Muscle of leg (tissue), 11 donors: ENCODE measurements around the gene GPR83. TPM values are rescaled to one million over a fixed set of nuclear protein-coding genes. Genes with fewer than 3 reads are reported as not detected.
A peak's percentile ranks its signal among the peaks of the same experiment; 100 is the strongest.
"Not testable (repeated sequence)": the region's sequence is repeated elsewhere in the genome, so short reads cannot be mapped to it uniquely, and the experiment has no call there.

Source experiments
- DNase-seq: peaks from one replicate; pipeline ENCODE4 v3.0.0; 2013
- H3K27ac ChIP-seq: one replicate; pipeline ENCODE4 v1.5.1; 2013; ENCODE audit warnings: mild to moderate bottlenecking, low read length, control low read depth
- H3K27me3 ChIP-seq: one replicate; pipeline ENCODE4 v1.6.1; 2013; ENCODE audit warnings: low read length; ENCODE audit not compliant: control insufficient read depth, insufficient read depth
- H3K36me3 ChIP-seq: one replicate; pipeline ENCODE4 v1.6.1; 2013; ENCODE audit warnings: low read length; ENCODE audit not compliant: control insufficient read depth, insufficient read depth
- H3K4me1 ChIP-seq: one replicate; pipeline ENCODE4 v1.6.1; 2013; ENCODE audit warnings: low read length; ENCODE audit not compliant: control insufficient read depth, insufficient read depth
- H3K4me3 ChIP-seq: one replicate; pipeline ENCODE4 v1.5.1; 2013; ENCODE audit warnings: low read length, control low read depth
- H3K9me3 ChIP-seq: replicated peaks from 2 replicates; pipeline ENCODE4 v1.6.1; 2013; ENCODE audit warnings: low read depth, low read length; ENCODE audit not compliant: control insufficient read depth
- WGBS: methylation state at CpG from one replicate; pipeline ENCODE4 v1.1.5; 2013; ENCODE audit warnings: missing lambda C conversion rate; ENCODE audit not compliant: insufficient coverage; 5-methylcytosine and 5-hydroxymethylcytosine counted together
- polyA plus RNA-seq, 8 donors: library from polyadenylated mRNA; unstranded; fragments of 120-200 nt; gene quantifications; one replicate each; pipeline versions ENCODE4 v1.2.1 to v1.2.3, GENCODE V29; 2013; ENCODE audit warnings: inconsistent platforms in 1 of 8, low replicate concordance in 1 of 8; ENCODE audit not compliant: insufficient read length in 8 of 8, insufficient read depth in 1 of 8
- total RNA-seq: library from RNA; stranded (reverse); fragments of 120-200 nt; gene quantifications from one replicate; pipeline ENCODE4 v1.2.4, GENCODE V29; 2013

The GPR83 gene
- total and polyA plus RNA-seq, 9 donors: 0.09 to 0.31 (median 0.19) TPM

DNA sequence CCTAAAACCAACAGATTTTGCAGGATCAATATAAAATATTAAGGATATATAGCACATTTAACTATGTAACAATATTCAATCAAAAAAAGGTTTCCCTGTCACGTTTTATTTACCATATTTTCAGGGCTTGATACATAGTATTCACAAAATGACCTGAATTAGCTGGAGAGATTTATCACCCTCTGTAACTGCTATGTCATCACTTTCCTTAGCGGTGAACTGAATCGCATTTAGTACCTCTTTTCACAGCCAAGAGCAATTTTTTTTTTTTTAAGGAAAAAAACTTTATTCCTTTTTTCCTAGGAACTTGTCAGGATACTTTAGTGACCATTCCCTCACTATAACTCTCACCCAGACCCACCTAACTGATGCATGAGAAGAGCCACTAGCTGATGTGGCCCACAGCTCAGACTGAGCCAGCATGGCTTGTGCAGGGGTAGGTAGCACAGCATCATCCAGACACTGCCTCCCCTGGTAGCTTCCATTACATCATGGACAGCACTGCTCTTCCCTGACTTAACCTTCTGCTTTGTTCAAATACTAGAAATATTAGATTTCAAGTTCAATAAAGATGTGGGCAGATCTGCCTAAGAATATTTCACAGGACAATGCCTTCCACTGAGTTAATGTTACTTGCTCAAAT is 17.0 kb upstream of the GPR83 start:
- WGBS: no CpG with 5 or more reads among the region's 3 CpGs
- H3K4me1 ChIP-seq: no peaks in the 10 kb centered on the region
- DNase-seq: no peak
- no peaks in the 10 kb centered on the region for H3K9me3 ChIP-seq
- H3K27ac ChIP-seq: no peak overlapping the region
- H3K36me3 ChIP-seq: peaks cover 3% of the 10 kb centered on the region
- no peak overlapping the region for H3K4me3 ChIP-seq
- H3K27me3 ChIP-seq: no peaks in the 10 kb centered on the region

DNA sequence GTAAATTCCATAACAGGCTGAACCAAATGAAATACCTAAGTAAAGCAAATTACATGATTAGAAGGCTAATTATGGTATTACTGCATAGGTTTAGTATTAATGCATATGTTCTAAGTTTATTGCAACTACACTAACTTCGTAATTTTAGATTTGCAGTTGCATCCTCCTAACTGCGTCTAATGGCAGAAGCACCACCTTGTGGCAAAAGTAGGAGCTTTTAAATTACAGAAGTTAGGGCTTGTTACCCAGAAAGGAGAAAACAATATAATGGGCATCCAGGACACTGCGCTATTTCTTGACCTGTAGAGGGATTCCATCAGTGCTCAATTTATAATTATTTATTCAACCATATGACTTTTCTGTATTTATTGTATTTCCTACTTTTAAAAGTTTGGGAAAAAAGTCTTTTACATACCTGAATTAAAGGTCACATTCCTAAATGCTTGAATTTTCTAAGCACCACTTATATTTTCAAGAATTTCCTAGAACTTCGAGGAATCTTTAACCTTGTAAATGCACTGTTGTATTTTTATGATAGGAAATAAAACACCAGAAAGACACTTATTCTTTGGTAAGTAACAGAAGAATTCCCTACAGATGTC is 16.3 kb upstream of the GPR83 start:
- Histone ChIP-seq H3K4me1 (no peaks in the 10 kb centered on the region), H3K36me3 (no peaks in the 10 kb centered on the region), H3K27me3 (no peaks in the 10 kb centered on the region), H3K27ac (no peak overlapping the region), H3K9me3 (no peaks in the 10 kb centered on the region), H3K4me3 (no peak overlapping the region)
- no CpG with 5 or more reads among the region's 4 CpGs for WGBS
- DNase-seq: peak; percentile 64

DNA sequence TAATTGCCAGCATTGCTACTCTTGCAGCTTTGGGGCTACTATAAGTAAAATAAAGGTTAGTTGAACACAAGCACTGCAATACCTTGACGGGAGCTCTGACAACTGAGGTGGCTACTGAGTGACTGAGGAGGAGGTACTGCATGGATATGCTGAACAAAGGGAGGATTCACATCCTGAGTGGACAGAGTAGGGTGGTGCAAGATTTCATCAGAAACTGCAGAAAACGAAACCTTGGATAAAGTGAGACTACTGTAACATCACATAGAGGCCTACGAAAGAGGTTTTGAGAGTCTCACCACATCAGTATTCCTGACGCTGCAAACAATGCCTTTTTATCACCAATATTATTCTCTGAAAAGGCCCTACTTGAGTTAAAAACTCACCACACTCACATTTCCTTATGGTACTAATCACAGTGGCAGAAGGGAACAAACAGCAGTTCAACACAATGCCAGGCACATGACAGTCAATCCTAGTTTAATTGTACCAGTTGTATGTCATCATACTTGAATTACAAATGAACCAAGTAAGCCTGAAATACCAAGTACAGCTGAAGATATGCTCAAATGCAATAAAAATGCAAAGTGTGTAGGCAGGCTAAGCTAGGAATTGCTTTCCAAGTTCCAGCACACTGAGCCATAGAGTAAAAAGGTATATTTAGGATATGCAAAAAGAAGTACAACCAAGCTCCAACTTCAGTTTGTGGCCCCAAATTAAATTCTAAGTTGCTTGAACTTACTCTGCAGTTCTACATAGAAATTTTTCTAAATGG is 4.0 kb upstream of the GPR83 start:
- peaks cover 12% of the 10 kb centered on the region for H3K4me1 ChIP-seq
- no peak for DNase-seq
- H3K27ac ChIP-seq: no peak overlapping the region
- H3K9me3 ChIP-seq: no peaks in the 10 kb centered on the region
- peaks cover 17% of the 10 kb centered on the region for H3K27me3 ChIP-seq
- H3K36me3 ChIP-seq: no peaks in the 10 kb centered on the region
- no peak overlapping the region for H3K4me3 ChIP-seq
- 78% methylated on average over 4 of the region's 4 CpGs for WGBS

DNA sequence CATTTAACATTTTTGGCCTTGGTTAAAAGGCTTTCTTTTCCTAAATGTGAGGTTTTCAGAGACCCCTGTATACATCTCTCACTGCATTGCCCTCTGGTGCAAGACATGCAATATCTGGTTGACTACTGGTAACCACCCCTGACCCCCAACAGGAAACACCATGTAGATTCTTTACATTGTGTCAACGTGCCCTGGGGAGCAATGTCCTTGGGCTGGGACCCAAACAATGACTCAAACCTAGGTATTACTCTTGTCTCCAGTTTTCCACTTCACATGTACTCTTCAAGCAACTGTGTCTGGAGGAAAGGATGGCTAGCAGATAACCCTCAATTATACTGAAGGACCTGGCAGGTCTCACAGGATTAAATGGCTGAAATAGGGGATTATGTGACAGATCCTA is 1.1 kb upstream of the GPR83 start:
- Histone ChIP-seq H3K4me3 (no peak overlapping the region), H3K27ac (no peak overlapping the region), H3K4me1 (peaks cover 12% of the 10 kb centered on the region), H3K27me3 (peaks cover 31% of the 10 kb centered on the region), H3K36me3 (no peaks in the 10 kb centered on the region), H3K9me3 (no peaks in the 10 kb centered on the region)
- no CpG with 5 or more reads among the region's 1 CpG for WGBS
- no peak for DNase-seq

DNA sequence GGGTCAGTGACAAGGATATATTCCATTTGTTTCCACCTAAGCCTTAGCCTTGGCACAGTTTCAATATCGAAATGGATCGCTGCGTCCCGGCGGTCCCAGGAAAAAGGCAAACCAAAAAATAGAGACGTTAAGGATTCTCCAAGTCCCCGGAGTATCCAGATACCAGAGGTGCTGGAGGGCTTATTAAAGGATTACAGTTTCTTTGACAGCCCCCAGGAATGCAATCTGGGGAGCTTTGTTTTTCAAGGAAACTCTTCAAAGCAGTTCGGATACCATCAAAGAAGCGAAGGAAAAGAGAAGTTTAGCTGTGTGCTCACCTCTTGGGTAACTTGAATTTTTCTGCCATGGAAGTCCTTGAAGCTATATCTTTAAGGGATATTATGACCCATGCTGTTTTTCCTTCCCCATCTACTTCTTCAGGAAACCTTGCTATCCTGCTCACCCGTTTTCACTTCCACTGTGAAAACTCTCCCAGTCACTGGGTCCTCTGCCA is 600 bp upstream of the GPR83 start:
- H3K27ac ChIP-seq: no peak overlapping the region
- DNase-seq: no peak
- H3K4me1 ChIP-seq: peaks cover 12% of the 10 kb centered on the region
- no peaks in the 10 kb centered on the region for H3K9me3 ChIP-seq
- no peaks in the 10 kb centered on the region for H3K36me3 ChIP-seq
- H3K4me3 ChIP-seq: peak overlapping the region; percentile 35
- peaks cover 31% of the 10 kb centered on the region for H3K27me3 ChIP-seq
- 17% methylated on average over 7 of the region's 10 CpGs for WGBS

DNA sequence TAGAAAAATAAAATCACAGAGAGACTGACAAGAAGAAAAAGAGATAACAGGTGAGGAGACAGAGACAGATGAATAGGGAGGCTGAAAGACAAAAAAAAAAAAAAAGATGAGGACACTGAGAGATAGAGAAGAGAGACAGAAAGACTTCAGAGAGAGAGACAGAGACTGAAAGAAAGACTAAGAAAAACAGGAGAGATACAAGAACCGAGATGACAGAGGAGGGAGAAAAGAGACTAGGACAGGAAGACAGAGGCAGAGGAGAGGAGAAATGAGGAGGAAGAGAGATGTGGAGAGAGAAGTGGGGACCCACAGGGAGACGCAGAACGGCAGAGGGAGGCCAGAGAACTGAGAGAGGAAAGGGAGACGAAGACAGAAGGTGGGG is 771 bp downstream of the GPR83 start:
- Histone ChIP-seq H3K4me1 (peaks cover 12% of the 10 kb centered on the region), H3K9me3 (no peaks in the 10 kb centered on the region), H3K36me3 (no peaks in the 10 kb centered on the region), H3K27me3 (peaks cover 31% of the 10 kb centered on the region), H3K4me3 (no peak overlapping the region), H3K27ac (no peak overlapping the region)
- no peak for DNase-seq
- 21% methylated on average over 4 of the region's 4 CpGs for WGBS

DNA sequence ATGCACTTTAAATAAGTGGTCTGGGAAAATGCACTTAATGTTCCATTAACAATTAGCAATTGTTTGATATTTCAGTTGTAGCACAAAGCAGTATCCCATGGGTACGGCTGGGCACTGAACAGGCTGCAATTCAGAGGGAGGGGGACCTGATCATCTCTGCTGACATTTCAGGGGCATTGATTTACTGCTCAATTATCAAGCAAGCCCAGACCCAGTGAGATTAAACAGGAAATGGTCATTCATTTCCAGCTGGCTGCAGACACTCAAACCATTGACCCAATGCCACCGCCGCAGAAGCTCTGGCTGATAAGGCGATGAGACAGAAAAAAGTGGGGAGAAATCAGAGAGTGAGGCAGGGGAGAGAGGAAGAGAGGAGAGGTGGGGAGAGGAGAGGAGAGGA is 1.2 kb downstream of the GPR83 start:
- Histone ChIP-seq H3K27me3 (peaks cover 31% of the 10 kb centered on the region), H3K27ac (no peak overlapping the region), H3K36me3 (no peaks in the 10 kb centered on the region), H3K4me1 (peaks cover 12% of the 10 kb centered on the region), H3K9me3 (no peaks in the 10 kb centered on the region), H3K4me3 (no peak overlapping the region)
- 39% methylated on average over 2 of the region's 4 CpGs for WGBS
- no peak for DNase-seq

DNA sequence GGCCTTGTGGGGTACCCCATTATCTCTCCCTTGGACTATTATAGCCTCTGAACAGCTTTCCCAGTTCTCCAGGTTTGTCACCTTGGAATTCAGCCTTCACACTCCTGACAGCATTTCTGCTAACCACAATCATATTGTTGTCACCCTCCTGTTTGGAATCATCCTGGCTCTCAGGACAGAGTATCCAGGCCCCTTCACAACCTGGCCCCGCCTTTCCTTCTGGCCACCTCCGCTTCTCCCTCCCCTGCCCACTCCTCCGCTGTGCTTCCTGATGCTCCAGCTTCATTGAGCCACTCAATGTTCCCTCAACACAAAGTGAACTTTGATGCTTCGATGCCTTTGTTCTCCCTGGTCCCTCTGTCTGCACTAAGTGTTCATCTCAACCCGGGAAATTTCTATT is 3.1 kb downstream of the GPR83 start:
- Histone ChIP-seq H3K36me3 (no peaks in the 10 kb centered on the region), H3K4me3 (no peak overlapping the region), H3K27me3 (peaks cover 31% of the 10 kb centered on the region), H3K4me1 (peaks cover 12% of the 10 kb centered on the region), H3K9me3 (no peaks in the 10 kb centered on the region), H3K27ac (no peak overlapping the region)
- WGBS: 90% methylated on average over 5 of the region's 5 CpGs
- no peak for DNase-seq

DNA sequence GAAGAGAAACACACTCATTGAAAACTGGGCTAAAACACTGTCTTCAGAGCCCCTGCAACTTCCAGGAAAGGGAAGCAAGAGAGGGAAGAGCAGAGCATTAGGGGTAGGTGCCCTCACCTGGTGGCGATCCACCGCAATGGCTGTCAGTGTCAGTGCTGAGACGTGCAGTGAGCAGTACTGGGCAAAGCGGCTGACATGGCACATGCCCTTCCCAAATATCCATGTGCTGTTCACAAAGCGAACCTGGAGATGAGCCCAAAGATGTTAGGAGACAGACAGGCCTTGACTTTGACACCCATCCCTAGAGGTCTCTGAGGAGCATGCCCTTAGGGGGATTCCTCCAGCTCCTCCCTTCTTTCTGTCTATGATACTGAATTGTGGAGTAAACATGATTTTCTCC is 4.9 kb downstream of the GPR83 start:
- Histone ChIP-seq H3K36me3 (no peaks in the 10 kb centered on the region), H3K27ac (no peak overlapping the region), H3K27me3 (peaks cover 24% of the 10 kb centered on the region), H3K4me1 (peaks cover 7% of the 10 kb centered on the region), H3K9me3 (no peaks in the 10 kb centered on the region), H3K4me3 (no peak overlapping the region)
- WGBS: 89% methylated on average over 3 of the region's 5 CpGs
- no peak for DNase-seq

DNA sequence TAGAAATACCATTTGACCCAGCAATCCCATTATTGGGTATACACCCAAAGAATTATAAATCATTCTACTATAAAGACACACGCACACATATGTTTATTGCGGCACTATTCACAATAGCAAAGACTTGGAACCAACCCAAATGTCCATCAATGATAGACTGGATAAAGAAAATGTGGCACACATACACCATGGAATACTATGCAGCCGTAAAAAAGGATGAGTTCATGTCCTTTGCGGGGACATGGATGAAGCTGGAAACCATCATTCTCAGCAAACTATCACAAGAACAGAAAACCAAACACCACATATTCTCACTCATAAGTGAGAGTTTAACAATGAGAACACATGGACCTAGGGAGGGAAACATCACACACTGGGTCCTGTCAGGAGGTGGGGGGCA is 9.3 kb downstream of the GPR83 start:
- no CpG with 5 or more reads among the region's 4 CpGs for WGBS
- not testable (repeated sequence) for DNase-seq, H3K27ac ChIP-seq, H3K4me1 ChIP-seq, H3K27me3 ChIP-seq, H3K4me3 ChIP-seq, H3K9me3 ChIP-seq, H3K36me3 ChIP-seq
